ENCODE results near the gene SEPTIN8. TPM values are rescaled to one million over a fixed set of nuclear protein-coding genes. Genes with fewer than 3 reads are reported as not detected.

Gene SEPTIN8
- total RNA-seq, 1 experiment from 2014 or later: 38.2 TPM

DNA sequence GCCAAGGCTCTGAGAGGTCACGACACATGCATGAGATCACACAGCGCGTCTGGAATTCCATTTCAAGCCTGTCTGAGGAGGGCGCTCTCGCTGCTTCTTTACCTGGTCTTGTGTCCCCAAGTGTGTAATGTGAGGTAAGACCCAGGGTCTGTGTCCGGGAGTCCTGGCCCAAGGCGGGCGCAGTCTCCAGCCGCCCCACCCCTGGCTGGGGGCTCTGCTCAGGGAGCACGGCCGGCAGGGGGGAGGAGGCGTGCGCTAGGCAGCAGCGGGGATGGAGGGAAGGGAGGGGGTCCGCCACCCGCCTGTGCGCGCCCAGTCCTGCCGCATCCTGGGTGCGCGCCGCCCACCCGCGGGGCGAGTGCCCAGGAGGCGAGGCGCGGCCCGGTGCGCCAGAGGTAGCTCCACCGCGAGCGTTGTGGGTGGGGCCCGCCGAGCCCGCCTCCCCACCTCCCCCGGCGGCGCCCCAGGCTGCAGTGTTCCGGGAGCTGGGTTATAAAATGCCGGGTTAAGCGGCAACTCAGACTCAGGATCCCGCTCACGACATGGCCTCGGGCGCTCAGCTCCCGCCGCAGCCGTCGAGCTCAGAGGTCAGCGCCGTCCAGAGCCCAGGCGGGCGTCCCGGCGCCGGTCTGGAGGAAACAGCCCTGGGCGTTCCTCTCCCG, 30.0 kb downstream of the SEPTIN8 start, which contains the start of gene CCNI2:
Gene CCNI2, plus strand, starts transcription at position 473 of the 662 bp plus-strand sequence. Its CDS starts 70 bp downstream, at position 543.
- no peak within 1 kb of the TSS for H3K4ac ChIP-seq (ENCODE audit: low read depth, low read length)
- Mint-ChIP-seq H3K27me3 (ENCODE audit: low read depth) (peaks cover 67% of the 10 kb centered on the region), H3K4me1 (peaks cover 0 to 3% of the 10 kb centered on the region in 2 experiments; a peak in 1 of 4 replicates), H3K27ac (no peak within 1 kb of the TSS), H3K36me3 (ENCODE audit: insufficient read depth in 1 of 3, low read depth in 3 of 3) (no peaks in the 10 kb centered on the region; a peak in 1 of 7 replicates), H3K9me3 (peaks cover 0 to 5% of the 10 kb centered on the region in 2 experiments; a peak in 1 of 5 replicates), H3K4me3 (peak within 1 kb of the TSS; percentile 49 to 82)
- H3K18ac ChIP-seq (ENCODE audit: insufficient read length, low read depth, low read length): no peak within 1 kb of the TSS
- H3K79me2 ChIP-seq (ENCODE audit: insufficient read depth, low read length): no peaks in the 10 kb centered on the region
- no peak within 1 kb of the TSS for H3K9ac ChIP-seq (ENCODE audit: extremely low read depth, insufficient read length, low read length)
- no peaks in the 10 kb centered on the region for H4K20me1 ChIP-seq (ENCODE audit: control insufficient read depth, insufficient read depth, insufficient read length)
- no peaks in the 10 kb centered on the region for H3K79me1 ChIP-seq (ENCODE audit: insufficient read depth, low read depth, low read length, poor library complexity, severe bottlenecking)
- no peak within 1 kb of the TSS for H3K56ac ChIP-seq (ENCODE audit: insufficient read length, low read depth, low read length)
- H2BK12ac ChIP-seq (ENCODE audit: insufficient read length, low read depth, low read length): no peak within 1 kb of the TSS
- no peak within 1 kb of the TSS for H2AK5ac ChIP-seq (ENCODE audit: insufficient read length, low read length)
- H3K27ac ChIP-seq (ENCODE audit: insufficient read length, low read depth, low read length): no peak within 1 kb of the TSS
- H3K23ac ChIP-seq (ENCODE audit: insufficient read length, low read depth, low read length): no peak within 1 kb of the TSS
- no peak within 1 kb of the TSS for H2AFZ ChIP-seq (ENCODE audit: low read length)
- no peak within 1 kb of the TSS for H2BK5ac ChIP-seq (ENCODE audit: insufficient read length, low read length)
- H3K4me1 ChIP-seq (ENCODE audit: insufficient read depth, low read length): no peaks in the 10 kb centered on the region
- no peak within 1 kb of the TSS for H2BK120ac ChIP-seq (ENCODE audit: low read depth, low read length, poor library complexity, severe bottlenecking)
- WGBS (ENCODE audit: extremely low coverage, insufficient read length, low lambda C conversion rate): no CpG with 5 or more reads among the region's 59 CpGs
- no peak within 1 kb of the TSS for H3T11ph ChIP-seq (ENCODE audit: low read length)
- no peaks in the 10 kb centered on the region for H3K9me3 ChIP-seq (ENCODE audit: control insufficient read depth, low read depth, low read length)
- H4K91ac ChIP-seq (ENCODE audit: insufficient read length, low read depth, low read length): no peak within 1 kb of the TSS
- peaks cover 6% of the 10 kb centered on the region for H3K23me2 ChIP-seq (ENCODE audit: insufficient read length, low read depth, low read length, poor library complexity, severe bottlenecking)
- no peak within 1 kb of the TSS for H2BK20ac ChIP-seq (ENCODE audit: low read depth, low read length, poor library complexity, severe bottlenecking)
- no peak within 1 kb of the TSS for H4K8ac ChIP-seq (replicated peaks; ENCODE audit: insufficient read length, low read depth, low read length)
- H3K14ac ChIP-seq (ENCODE audit: insufficient read depth, low read length): no peak within 1 kb of the TSS; the same call in 1 of the 2 replicates
- peaks cover 16% of the 10 kb centered on the region; the same call in 1 of the 2 replicates for H3K27me3 ChIP-seq (ENCODE audit: insufficient read depth, low read length)
- DNase-seq: peak; percentile 84
- no peak within 1 kb of the TSS for H4K5ac ChIP-seq (ENCODE audit: insufficient read length, low read depth, low read length)
- no peak within 1 kb of the TSS for H2BK15ac ChIP-seq (ENCODE audit: low read depth, low read length)
- TF ChIP-seq, protein P1, sequence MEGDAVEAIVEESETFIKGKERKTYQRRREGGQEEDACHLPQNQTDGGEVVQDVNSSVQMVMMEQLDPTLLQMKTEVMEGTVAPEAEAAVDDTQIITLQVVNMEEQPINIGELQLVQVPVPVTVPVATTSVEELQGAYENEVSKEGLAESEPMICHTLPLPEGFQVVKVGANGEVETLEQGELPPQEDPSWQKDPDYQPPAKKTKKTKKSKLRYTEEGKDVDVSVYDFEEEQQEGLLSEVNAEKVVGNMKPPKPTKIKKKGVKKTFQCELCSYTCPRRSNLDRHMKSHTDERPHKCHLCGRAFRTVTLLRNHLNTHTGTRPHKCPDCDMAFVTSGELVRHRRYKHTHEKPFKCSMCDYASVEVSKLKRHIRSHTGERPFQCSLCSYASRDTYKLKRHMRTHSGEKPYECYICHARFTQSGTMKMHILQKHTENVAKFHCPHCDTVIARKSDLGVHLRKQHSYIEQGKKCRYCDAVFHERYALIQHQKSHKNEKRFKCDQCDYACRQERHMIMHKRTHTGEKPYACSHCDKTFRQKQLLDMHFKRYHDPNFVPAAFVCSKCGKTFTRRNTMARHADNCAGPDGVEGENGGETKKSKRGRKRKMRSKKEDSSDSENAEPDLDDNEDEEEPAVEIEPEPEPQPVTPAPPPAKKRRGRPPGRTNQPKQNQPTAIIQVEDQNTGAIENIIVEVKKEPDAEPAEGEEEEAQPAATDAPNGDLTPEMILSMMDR (conservative IDR thresholded peaks at IDR 0.05): peak; percentile 75
- peak within 1 kb of the TSS; percentile 23 for H3K4me2 ChIP-seq (ENCODE audit: insufficient read depth, insufficient read length, low read length)

Data from H9 (cell line).